Measurements from ENCODE around the gene STON1.

GRCh38 chr2:48510329-48510728 is 19.6 kb upstream of the STON1 start:
- TF ChIP-seq CTCF (IDR thresholded peaks at IDR 0.05; ENCODE audit: extremely low read depth in 1 of 2, insufficient read depth in 1 of 2, low read depth in 1 of 2, low read length in 2 of 2) (no peak), EZH2 (IDR thresholded peaks at IDR 0.05; ENCODE audit: borderline replicate concordance, low read depth, low read length, severe bottlenecking) (no peak), POLR2A (IDR thresholded peaks at IDR 0.05; ENCODE audit: low read depth, low read length) (no peak), MAX (IDR thresholded peaks at IDR 0.05; ENCODE audit: insufficient read depth, insufficient read length) (no peak)

All from endothelial cell of umbilical vein (primary cell).